ENCODE data around the gene DSE. TPM values are rescaled to one million over a fixed set of nuclear protein-coding genes. Genes with fewer than 3 reads are reported as not detected.

The DSE gene
- total RNA-seq, 4 donors from 2014 or later, result 27.8 to 42.1 (median 31.5) TPM

GRCh38 chr6:116424001-116424400 is 53.3 kb downstream of the DSE start:
- Histone ChIP-seq H3K27ac (replicated peaks in 1 of 4) (no peak overlapping the region), H3K9me3 (no peaks in the 10 kb centered on the region), H3K27me3 (no peaks in the 10 kb centered on the region), H3K4me1 (peaks cover 0 to 22% (median 21%) of the 10 kb centered on the region in 4 donors), H3K36me3 (peaks cover 0 to 21% (median 11%) of the 10 kb centered on the region in 4 donors), H3K4me3 (no peak overlapping the region)
- intact Hi-C loops (cut with DNase I), result no loop called here
- no peak for DNase-seq (ENCODE audit: extremely low spot score)
- 94% methylated on average over 1 of the region's 1 CpG for WGBS
- TF ChIP-seq POLR2A (IDR thresholded peaks at IDR 0.05; ENCODE audit: low read depth) (no peak), CTCF (IDR thresholded peaks at IDR 0.05) (no peak), EP300 (IDR thresholded peaks at IDR 0.05) (no peak), POLR2AphosphoS5 (IDR thresholded peaks at IDR 0.05) (no peak)

- H3K27me3 ChIP-seq, result no peaks in the 10 kb centered on the region
- H3K36me3 ChIP-seq, result peaks cover 0 to 28% (median 17%) of the 10 kb centered on the region in 4 donors
- 96% methylated on average over 3 of the region's 3 CpGs for WGBS
- H3K4me3 ChIP-seq, result no peak overlapping the region
- TF ChIP-seq EP300 (IDR thresholded peaks at IDR 0.05) (no peak), POLR2AphosphoS5 (IDR thresholded peaks at IDR 0.05) (no peak), CTCF (IDR thresholded peaks at IDR 0.05) (no peak), POLR2A (IDR thresholded peaks at IDR 0.05; ENCODE audit: low read depth) (no peak)
- intact Hi-C loops (cut with DNase I), result no loop called here
- no peaks in the 10 kb centered on the region for H3K9me3 ChIP-seq
- no peak overlapping the region for H3K27ac ChIP-seq (replicated peaks in 1 of 4)
- H3K4me1 ChIP-seq, result peaks cover 0 to 20% (median 19%) of the 10 kb centered on the region in 4 donors
- DNase-seq (ENCODE audit: extremely low spot score), result no peak
Observed at GRCh38 chr6:116426551-116426950, 55.8 kb downstream of the DSE start.

GRCh38 chr6:116429111-116429510 is 58.4 kb downstream of the DSE start:
- no peak for TF ChIP-seq POLR2AphosphoS5 (IDR thresholded peaks at IDR 0.05)
- TF ChIP-seq CTCF (IDR thresholded peaks at IDR 0.05), result no peak
- TF ChIP-seq EP300 (IDR thresholded peaks at IDR 0.05), result no peak
- TF ChIP-seq POLR2A (IDR thresholded peaks at IDR 0.05; ENCODE audit: low read depth), result no peak
- Histone ChIP-seq H3K27me3 (no peaks in the 10 kb centered on the region), H3K27ac (replicated peaks in 1 of 4) (no peak overlapping the region), H3K9me3 (no peaks in the 10 kb centered on the region), H3K4me1 (no peaks in the 10 kb centered on the region), H3K36me3 (peaks cover 6 to 44% (median 18%) of the 10 kb centered on the region in 4 donors), H3K4me3 (no peak overlapping the region)
- no peak for DNase-seq (ENCODE audit: extremely low spot score)
- intact Hi-C loops (cut with DNase I), result no loop called here
- WGBS, result 93% methylated on average over 2 of the region's 2 CpGs

GRCh38 chr6:116430860-116431259 is 60.1 kb downstream of the DSE start:
- 91% methylated on average over 4 of the region's 4 CpGs for WGBS
- Histone ChIP-seq H3K9me3 (no peaks in the 10 kb centered on the region), H3K27me3 (no peaks in the 10 kb centered on the region), H3K36me3 (peaks cover 9 to 62% (median 18%) of the 10 kb centered on the region in 4 donors), H3K27ac (replicated peaks in 1 of 4) (no peak overlapping the region), H3K4me3 (no peak overlapping the region), H3K4me1 (no peaks in the 10 kb centered on the region)
- intact Hi-C loops (cut with DNase I), result no loop called here
- DNase-seq (ENCODE audit: extremely low spot score), result no peak
- TF ChIP-seq CTCF (IDR thresholded peaks at IDR 0.05), result no peak
- no peak for TF ChIP-seq EP300 (IDR thresholded peaks at IDR 0.05)
- no peak for TF ChIP-seq POLR2AphosphoS5 (IDR thresholded peaks at IDR 0.05)
- TF ChIP-seq POLR2A (IDR thresholded peaks at IDR 0.05; ENCODE audit: low read depth), result no peak

- intact Hi-C loops (cut with DNase I), result no loop called here
- no peak for DNase-seq (ENCODE audit: extremely low spot score)
- no peaks in the 10 kb centered on the region for H3K27me3 ChIP-seq
- H3K4me3 ChIP-seq, result no peak overlapping the region
- H3K4me1 ChIP-seq, result no peaks in the 10 kb centered on the region
- H3K27ac ChIP-seq (replicated peaks in 1 of 4), result no peak overlapping the region
- H3K9me3 ChIP-seq, result no peaks in the 10 kb centered on the region
- TF ChIP-seq EP300 (IDR thresholded peaks at IDR 0.05) (no peak), POLR2A (IDR thresholded peaks at IDR 0.05; ENCODE audit: low read depth) (no peak), CTCF (IDR thresholded peaks at IDR 0.05) (no peak), POLR2AphosphoS5 (IDR thresholded peaks at IDR 0.05) (no peak)
- H3K36me3 ChIP-seq, result peaks cover 9 to 64% (median 20%) of the 10 kb centered on the region in 4 donors
Observed at GRCh38 chr6:116431964-116432595, 61.3 kb downstream of the DSE start.
